Measurements from ENCODE around the gene CDCA7.

CDCA7 gene

GRCh38 chr2:173350383-173350782, 4.3 kb upstream of the CDCA7 start:
- Histone ChIP-seq H3K36me3 (ENCODE audit: insufficient read depth, low read length) (no peaks in the 10 kb centered on the region), H4K20me1 (ENCODE audit: insufficient read depth, low read length, poor library complexity, severe bottlenecking) (no peaks in the 10 kb centered on the region), H3K4me1 (ENCODE audit: insufficient read depth, low read length, poor library complexity, severe bottlenecking) (peaks cover 26% of the 10 kb centered on the region), H3K4me3 (ENCODE audit: low read length, poor library complexity, severe bottlenecking) (no peak overlapping the region), H3K9me3 (ENCODE audit: insufficient read depth, low read depth, low read length) (peaks cover 4% of the 10 kb centered on the region; the same call in 1 of the 2 replicates), H3K9me2 (replicated peaks; ENCODE audit: low read depth, low read length) (no peaks in the 10 kb centered on the region), H3K9ac (ENCODE audit: low read depth, low read length, poor library complexity, severe bottlenecking) (no peak overlapping the region), H3K27me3 (ENCODE audit: insufficient read depth, low read length, poor library complexity, severe bottlenecking) (peaks cover 5% of the 10 kb centered on the region), H2AFZ (ENCODE audit: low read length) (no peak overlapping the region), H3K4me2 (ENCODE audit: low read depth, low read length, poor library complexity, severe bottlenecking) (peak overlapping the region; percentile 37), H3K79me2 (ENCODE audit: insufficient read depth, low read length) (peaks cover 27% of the 10 kb centered on the region), H3F3A (ENCODE audit: low read depth) (no peaks in the 10 kb centered on the region)
- TF ChIP-seq EZH2phosphoT487 (IDR thresholded peaks at IDR 0.05; ENCODE audit: borderline replicate concordance) (no peak), CTCF (conservative IDR thresholded peaks at IDR 0.05; ENCODE audit: low read length) (no peak)

- no peak for TF ChIP-seq EZH2phosphoT487 (IDR thresholded peaks at IDR 0.05; ENCODE audit: borderline replicate concordance)
- TF ChIP-seq CTCF (conservative IDR thresholded peaks at IDR 0.05; ENCODE audit: low read length), result no peak
- H3K9ac ChIP-seq (ENCODE audit: low read depth, low read length, poor library complexity, severe bottlenecking), result peak overlapping the region; percentile 100
- peaks cover 5% of the 10 kb centered on the region for H3K27me3 ChIP-seq (ENCODE audit: insufficient read depth, low read length, poor library complexity, severe bottlenecking)
- H3K4me3 ChIP-seq (ENCODE audit: low read length, poor library complexity, severe bottlenecking), result peak overlapping the region; percentile 84
- H4K20me1 ChIP-seq (ENCODE audit: insufficient read depth, low read length, poor library complexity, severe bottlenecking), result peaks cover 10% of the 10 kb centered on the region
- H3K4me2 ChIP-seq (ENCODE audit: low read depth, low read length, poor library complexity, severe bottlenecking), result peak overlapping the region; percentile 97
- H2AFZ ChIP-seq (ENCODE audit: low read length), result no peak overlapping the region
- peaks cover 37% of the 10 kb centered on the region for H3K4me1 ChIP-seq (ENCODE audit: insufficient read depth, low read length, poor library complexity, severe bottlenecking)
- no peaks in the 10 kb centered on the region for H3K9me2 ChIP-seq (replicated peaks; ENCODE audit: low read depth, low read length)
- H3K79me2 ChIP-seq (ENCODE audit: insufficient read depth, low read length), result peaks cover 40% of the 10 kb centered on the region
- H3K36me3 ChIP-seq (ENCODE audit: insufficient read depth, low read length), result no peaks in the 10 kb centered on the region
- no peaks in the 10 kb centered on the region for H3F3A ChIP-seq (ENCODE audit: low read depth)
- no peaks in the 10 kb centered on the region for H3K9me3 ChIP-seq (ENCODE audit: insufficient read depth, low read depth, low read length)
Measured at GRCh38 chr2:173351879-173352278, 2.8 kb upstream of the CDCA7 start.

DNA sequence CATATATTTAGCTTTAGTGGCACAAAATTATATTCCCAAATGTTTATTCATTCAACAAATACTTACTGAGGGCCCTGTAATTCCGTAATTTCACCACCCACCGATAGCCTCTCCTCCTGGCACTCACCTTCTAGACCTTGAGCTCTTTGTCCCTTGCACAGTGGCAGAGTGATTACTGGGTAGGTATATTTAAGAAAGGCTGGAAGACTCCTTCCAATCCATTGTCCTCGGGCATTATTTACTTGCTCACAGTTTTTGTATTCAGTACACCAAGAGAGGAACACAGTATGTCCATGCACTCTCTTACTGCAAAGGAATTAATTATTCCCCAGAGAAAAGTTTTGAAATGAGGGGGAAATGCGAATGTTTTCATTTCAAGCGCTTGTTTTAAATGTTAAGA, 1.1 kb upstream of the CDCA7 start:
- H3K79me2 ChIP-seq (ENCODE audit: insufficient read depth, low read length), result peaks cover 57% of the 10 kb centered on the region
- no peaks in the 10 kb centered on the region for H3K9me3 ChIP-seq (ENCODE audit: insufficient read depth, low read depth, low read length)
- peak overlapping the region; percentile 84 for H3K4me3 ChIP-seq (ENCODE audit: low read length, poor library complexity, severe bottlenecking)
- H3K4me2 ChIP-seq (ENCODE audit: low read depth, low read length, poor library complexity, severe bottlenecking), result peak overlapping the region; percentile 97
- peak overlapping the region; percentile 75; the same call in 1 of the 2 replicates for H2AFZ ChIP-seq (ENCODE audit: low read length)
- no peaks in the 10 kb centered on the region for H3K9me2 ChIP-seq (replicated peaks; ENCODE audit: low read depth, low read length)
- H3K4me1 ChIP-seq (ENCODE audit: insufficient read depth, low read length, poor library complexity, severe bottlenecking), result peaks cover 50% of the 10 kb centered on the region
- peaks cover 24% of the 10 kb centered on the region for H4K20me1 ChIP-seq (ENCODE audit: insufficient read depth, low read length, poor library complexity, severe bottlenecking)
- H3K36me3 ChIP-seq (ENCODE audit: insufficient read depth, low read length), result no peaks in the 10 kb centered on the region
- H3K27me3 ChIP-seq (ENCODE audit: insufficient read depth, low read length, poor library complexity, severe bottlenecking), result peaks cover 5% of the 10 kb centered on the region
- TF ChIP-seq CTCF (conservative IDR thresholded peaks at IDR 0.05; ENCODE audit: low read length), result no peak
- no peak for TF ChIP-seq EZH2phosphoT487 (IDR thresholded peaks at IDR 0.05; ENCODE audit: borderline replicate concordance)
- peaks cover 5% of the 10 kb centered on the region for H3F3A ChIP-seq (ENCODE audit: low read depth)
- H3K9ac ChIP-seq (ENCODE audit: low read depth, low read length, poor library complexity, severe bottlenecking), result peak overlapping the region; percentile 100

Data from Loucy (cell line).